DOHH2 (cell line): ENCODE results near the gene HGF.
"Not testable (repeated sequence)": the region's sequence is repeated elsewhere in the genome, so short reads cannot be mapped to it uniquely, and the experiment has no call there.

Experiments
- H3F3A ChIP-seq: fragments of 200-600 bp; sonication (generic), shearing (Covaris generic); 2 replicates; pipeline ENCODE4 v1.6.0; 2016; ENCODE audit warnings: antibody characterized with exemption, mild to moderate bottlenecking; ENCODE audit not compliant: control insufficient read depth, insufficient read depth
- H3K27ac ChIP-seq: fragments of 200-600 bp; sonication (generic); 2 replicates; pipeline ENCODE4 v1.5.1; 2014; ENCODE audit warnings: low read depth, mild to moderate bottlenecking, low read length, moderate library complexity
- H3K27me3 ChIP-seq: fragments of 200-600 bp; sonication (generic); 2 replicates; pipeline ENCODE4 v1.6.1; 2014; ENCODE audit warnings: mild to moderate bottlenecking, low read length, mixed read lengths; ENCODE audit not compliant: control insufficient read depth
- H3K36me3 ChIP-seq: fragments of 200-600 bp; sonication (generic); 2 replicates; pipeline ENCODE4 v1.6.1; 2014; ENCODE audit warnings: mild to moderate bottlenecking, low read length, moderate library complexity, mixed read lengths; ENCODE audit not compliant: control insufficient read depth
- H3K4me1 ChIP-seq: fragments of 200-600 bp; sonication (generic); 2 replicates; pipeline ENCODE4 v1.6.1; 2014; ENCODE audit warnings: mild to moderate bottlenecking, low read length, mixed read lengths; ENCODE audit not compliant: control insufficient read depth
- H3K4me2 ChIP-seq: fragments of 200-600 bp; sonication (generic); 2 replicates; pipeline ENCODE4 v1.6.0; 2014; ENCODE audit warnings: mild to moderate bottlenecking, low read length, moderate library complexity
- H3K4me3 ChIP-seq: fragments of 200-600 bp; sonication (generic); 2 replicates; pipeline ENCODE4 v1.5.1; 2014; ENCODE audit warnings: mild to moderate bottlenecking, low read length, mixed read lengths
- H3K79me2 ChIP-seq: fragments of 200-600 bp; sonication (generic); 2 replicates; pipeline ENCODE4 v1.6.1; 2014; ENCODE audit warnings: mild to moderate bottlenecking, low read length, mixed read lengths; ENCODE audit not compliant: control insufficient read depth
- H3K9me2 ChIP-seq: fragments of 200-600 bp; sonication (generic); replicated peaks from 2 replicates; pipeline ENCODE4 v1.6.1; 2014; ENCODE audit warnings: mild to moderate bottlenecking, low read length, mixed read lengths; ENCODE audit not compliant: control insufficient read depth
- H3K9me3 ChIP-seq: fragments of 200-600 bp; sonication (generic); 2 replicates; pipeline ENCODE4 v1.6.1; 2014; ENCODE audit warnings: antibody characterized with exemption, low read length, mixed read lengths; ENCODE audit not compliant: control insufficient read depth, insufficient read depth
- H4K20me1 ChIP-seq: fragments of 200-600 bp; sonication (generic); 2 replicates; pipeline ENCODE4 v1.6.0; 2014; ENCODE audit warnings: low read depth, mild to moderate bottlenecking, antibody characterized with exemption, low read length, moderate library complexity; ENCODE audit not compliant: control insufficient read depth, insufficient read depth
- EZH2phosphoT487 ChIP-seq: fragments of 200-600 bp; sonication (generic); IDR thresholded peaks from 2 replicates; pipeline ENCODE4 v1.6.1; 2017; ENCODE audit warnings: borderline replicate concordance, mild to moderate bottlenecking, antibody characterized with exemption, low read length, moderate library complexity, mixed read lengths
- TF ChIP-seq, protein P1 (sequence below): fragments of 200-600 bp; sonication (generic); IDR thresholded peaks from one replicate; pipeline ENCODE4 v1.5.1; 2014; ENCODE audit warnings: antibody characterized with exemption, mild to moderate bottlenecking, low read depth, low read length; ENCODE audit not compliant: poor library complexity, severe bottlenecking

HGF gene

GRCh38 chr7:81811956-81812865, 42.4 kb upstream of the HGF start:
- peaks cover 13% of the 10 kb centered on the region for H3K4me1 ChIP-seq
- no peaks in the 10 kb centered on the region for H3K36me3 ChIP-seq
- no peaks in the 10 kb centered on the region for H3K9me3 ChIP-seq
- no peaks in the 10 kb centered on the region for H4K20me1 ChIP-seq
- peak overlapping the region; percentile 10 for H3K4me2 ChIP-seq
- H3K27ac ChIP-seq, result no peak overlapping the region
- no peaks in the 10 kb centered on the region for H3K27me3 ChIP-seq
- H3K79me2 ChIP-seq, result no peaks in the 10 kb centered on the region
- H3F3A ChIP-seq, result no peaks in the 10 kb centered on the region
- H3K9me2 ChIP-seq, result no peaks in the 10 kb centered on the region
- TF ChIP-seq, protein P1, sequence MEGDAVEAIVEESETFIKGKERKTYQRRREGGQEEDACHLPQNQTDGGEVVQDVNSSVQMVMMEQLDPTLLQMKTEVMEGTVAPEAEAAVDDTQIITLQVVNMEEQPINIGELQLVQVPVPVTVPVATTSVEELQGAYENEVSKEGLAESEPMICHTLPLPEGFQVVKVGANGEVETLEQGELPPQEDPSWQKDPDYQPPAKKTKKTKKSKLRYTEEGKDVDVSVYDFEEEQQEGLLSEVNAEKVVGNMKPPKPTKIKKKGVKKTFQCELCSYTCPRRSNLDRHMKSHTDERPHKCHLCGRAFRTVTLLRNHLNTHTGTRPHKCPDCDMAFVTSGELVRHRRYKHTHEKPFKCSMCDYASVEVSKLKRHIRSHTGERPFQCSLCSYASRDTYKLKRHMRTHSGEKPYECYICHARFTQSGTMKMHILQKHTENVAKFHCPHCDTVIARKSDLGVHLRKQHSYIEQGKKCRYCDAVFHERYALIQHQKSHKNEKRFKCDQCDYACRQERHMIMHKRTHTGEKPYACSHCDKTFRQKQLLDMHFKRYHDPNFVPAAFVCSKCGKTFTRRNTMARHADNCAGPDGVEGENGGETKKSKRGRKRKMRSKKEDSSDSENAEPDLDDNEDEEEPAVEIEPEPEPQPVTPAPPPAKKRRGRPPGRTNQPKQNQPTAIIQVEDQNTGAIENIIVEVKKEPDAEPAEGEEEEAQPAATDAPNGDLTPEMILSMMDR, result no peak
- TF ChIP-seq EZH2phosphoT487, result no peak
- peak overlapping the region; percentile 8; the same call in 1 of the 2 replicates for H3K4me3 ChIP-seq

DNA sequence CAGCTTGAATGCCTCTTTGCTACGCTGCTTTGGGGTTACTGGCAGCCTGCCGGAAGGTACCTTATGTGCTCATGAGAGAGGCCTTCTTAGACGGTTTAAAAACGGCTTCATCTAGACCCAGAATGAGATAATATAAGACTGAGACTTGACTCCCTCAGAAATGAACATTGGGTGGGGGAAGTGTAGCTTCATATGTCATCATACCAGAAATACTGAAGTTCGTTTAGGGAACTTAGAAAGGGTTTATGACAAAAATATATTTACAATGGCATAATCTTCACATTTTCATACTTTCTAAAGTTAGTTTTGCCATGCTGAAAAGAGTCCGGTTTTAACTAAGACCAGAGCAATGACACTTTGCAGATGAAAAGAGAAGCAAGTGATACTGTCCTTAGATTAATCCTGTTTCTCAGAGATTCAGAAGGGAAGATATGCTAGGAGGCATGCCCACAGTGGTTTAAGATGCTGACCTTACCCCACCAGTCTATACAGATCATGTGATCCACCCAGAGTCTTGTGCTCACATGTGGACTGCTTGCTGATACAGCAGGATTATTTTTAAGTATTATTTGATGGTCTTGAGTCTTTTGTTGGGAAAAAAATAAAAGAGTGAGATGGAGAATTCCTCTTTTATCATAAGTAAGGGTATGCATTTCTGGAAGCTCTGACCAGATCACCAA, 40.8 kb upstream of the HGF start:
- no peaks in the 10 kb centered on the region for H3K36me3 ChIP-seq
- H3K4me3 ChIP-seq, result no peak overlapping the region
- H3K4me2 ChIP-seq, result no peak overlapping the region
- peaks cover 13% of the 10 kb centered on the region for H3K4me1 ChIP-seq
- no peaks in the 10 kb centered on the region for H3F3A ChIP-seq
- no peaks in the 10 kb centered on the region for H3K9me3 ChIP-seq
- H3K79me2 ChIP-seq, result no peaks in the 10 kb centered on the region
- TF ChIP-seq, protein P1, result no peak
- no peak for TF ChIP-seq EZH2phosphoT487
- H3K9me2 ChIP-seq, result no peaks in the 10 kb centered on the region
- no peak overlapping the region for H3K27ac ChIP-seq
- no peaks in the 10 kb centered on the region for H4K20me1 ChIP-seq
- no peaks in the 10 kb centered on the region for H3K27me3 ChIP-seq

DNA sequence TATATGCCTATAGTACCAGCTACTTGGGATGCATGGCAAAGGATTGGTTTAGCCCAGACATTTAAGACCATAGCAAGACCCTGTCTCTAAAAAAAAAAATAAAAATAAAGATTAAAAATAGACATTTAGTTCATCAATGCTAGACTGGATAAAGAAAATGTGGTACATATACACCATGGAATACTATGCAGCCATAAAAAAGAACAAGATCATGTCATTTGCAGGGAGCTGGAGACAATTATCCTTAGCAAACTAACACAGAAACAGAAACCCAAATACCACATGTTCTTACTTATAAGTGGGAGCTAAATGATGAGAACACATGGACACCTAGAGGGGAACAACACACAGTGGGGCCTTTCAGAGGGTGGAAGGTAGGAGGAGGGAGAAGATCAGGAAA, 38.5 kb upstream of the HGF start:
- not testable (repeated sequence) for H3K4me3 ChIP-seq, H3K9me3 ChIP-seq, H3K36me3 ChIP-seq

GRCh38 chr7:81803267-81803666, 33.4 kb upstream of the HGF start:
- Histone ChIP-seq H3K9me2 (no peaks in the 10 kb centered on the region), H3K27me3 (no peaks in the 10 kb centered on the region), H3K4me1 (no peaks in the 10 kb centered on the region), H3F3A (no peaks in the 10 kb centered on the region), H4K20me1 (no peaks in the 10 kb centered on the region), H3K9me3 (no peaks in the 10 kb centered on the region), H3K79me2 (no peaks in the 10 kb centered on the region), H3K36me3 (no peaks in the 10 kb centered on the region), H3K4me2 (no peak overlapping the region), H3K27ac (no peak overlapping the region), H3K4me3 (no peak overlapping the region)
- TF ChIP-seq EZH2phosphoT487, result no peak
- TF ChIP-seq, protein P1, result no peak

More for the DNA sequence above, 38.5 kb upstream of the HGF start:
- not testable (repeated sequence) for H3K9me2 ChIP-seq, H3K27ac ChIP-seq, H4K20me1 ChIP-seq, H3K4me2 ChIP-seq, H3K79me2 ChIP-seq, H3F3A ChIP-seq, H3K27me3 ChIP-seq
- peaks cover 13% of the 10 kb centered on the region for H3K4me1 ChIP-seq
